GM21360 (cell line): ENCODE measurements around the gene SPTSSA.
"Not testable (repeated sequence)": the region's sequence is repeated elsewhere in the genome, so short reads cannot be mapped to it uniquely, and the experiment has no call there.

Experiments used
- ATAC-seq: cut with Tn5 transposase; IDR thresholded peaks from one replicate; pipeline ENCODE4 v1.9.1; 2021; ENCODE audit warnings: mild to moderate bottlenecking, moderate library complexity; ENCODE audit not compliant: unreplicated experiment

The SPTSSA gene, protein sequence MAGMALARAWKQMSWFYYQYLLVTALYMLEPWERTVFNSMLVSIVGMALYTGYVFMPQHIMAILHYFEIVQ

DNA sequence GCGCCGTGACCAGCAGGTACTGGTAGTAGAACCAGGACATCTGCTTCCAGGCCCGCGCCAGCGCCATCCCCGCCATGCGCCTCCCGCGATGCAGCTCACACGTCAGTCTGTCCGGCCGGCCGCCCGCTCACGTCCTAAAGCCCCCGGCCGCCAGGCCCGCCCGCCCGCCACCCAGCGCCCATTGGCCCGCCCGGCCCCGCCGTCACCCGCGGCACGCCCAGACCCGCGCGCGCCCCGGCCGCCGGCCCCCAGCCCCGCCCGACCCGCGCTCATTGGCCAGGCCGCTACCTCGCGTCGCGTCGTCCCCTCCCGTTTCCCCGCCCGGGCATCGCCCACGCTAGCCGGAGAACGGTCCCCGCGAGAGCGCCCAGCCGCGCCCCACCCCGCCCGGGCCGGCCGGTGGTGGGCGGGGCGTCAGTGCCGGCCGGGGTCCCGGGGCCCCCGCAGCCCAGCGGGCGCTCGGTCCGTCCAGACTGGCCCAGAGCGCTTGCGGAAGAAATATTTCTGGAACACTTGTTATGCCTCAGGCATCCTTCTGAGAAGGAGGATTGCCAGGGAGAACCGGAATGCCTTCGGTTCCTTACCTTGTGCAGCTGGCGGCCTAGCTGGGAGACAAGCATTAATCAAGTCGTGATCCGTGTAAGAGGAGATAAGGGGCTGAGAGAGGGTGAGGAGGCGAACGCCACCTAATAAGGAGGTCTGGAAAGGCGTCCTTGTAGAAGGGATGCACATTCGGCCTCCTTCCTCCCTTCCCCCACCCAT is at the start of gene SPTSSA:
Gene SPTSSA (minus strand): TSS at position 109 of the 762 bp plus-strand sequence. CDS start 33 bp downstream, at position 76.
- peak; percentile 88 for ATAC-seq

DNA sequence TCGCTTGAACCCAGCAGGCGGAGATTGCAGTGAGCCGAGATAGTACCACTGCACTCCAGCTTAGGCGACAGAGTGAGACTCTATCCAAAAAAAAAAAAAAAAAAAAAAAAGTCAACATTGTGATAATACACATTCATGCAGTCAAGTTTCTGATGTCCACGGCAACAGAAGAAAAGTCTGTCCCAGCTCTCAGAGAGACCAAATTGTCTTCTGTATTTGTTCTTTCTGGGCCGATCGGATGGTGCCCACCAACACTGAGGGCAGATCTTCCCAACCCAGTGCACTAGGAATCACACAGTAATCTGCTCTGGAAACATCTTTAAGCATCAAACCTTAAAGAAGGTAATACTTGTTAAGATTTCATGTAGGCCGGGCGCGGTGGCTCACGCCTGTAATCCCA is 45.8 kb upstream of the SPTSSA start:
- ATAC-seq, result no peak

DNA sequence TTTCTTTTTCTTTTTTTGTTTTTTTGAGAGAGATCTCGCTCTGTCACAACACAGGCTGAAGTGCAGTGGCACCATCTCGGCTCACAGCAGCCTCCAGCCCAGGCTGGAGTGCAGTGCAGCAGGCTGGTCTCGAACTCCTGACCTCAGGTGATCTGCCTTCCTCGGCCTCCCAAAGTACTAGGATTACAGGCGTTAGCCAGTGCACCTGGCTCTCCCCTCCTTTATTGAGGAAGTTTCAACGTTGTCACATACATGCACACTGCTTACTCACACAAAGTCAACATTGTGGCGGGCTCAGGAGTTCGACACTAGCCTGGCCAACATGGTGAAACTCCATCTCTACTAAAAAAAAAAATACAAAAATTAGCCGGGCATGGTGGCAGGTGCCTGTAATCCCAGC is 45.4 kb upstream of the SPTSSA start:
- no peak for ATAC-seq

DNA sequence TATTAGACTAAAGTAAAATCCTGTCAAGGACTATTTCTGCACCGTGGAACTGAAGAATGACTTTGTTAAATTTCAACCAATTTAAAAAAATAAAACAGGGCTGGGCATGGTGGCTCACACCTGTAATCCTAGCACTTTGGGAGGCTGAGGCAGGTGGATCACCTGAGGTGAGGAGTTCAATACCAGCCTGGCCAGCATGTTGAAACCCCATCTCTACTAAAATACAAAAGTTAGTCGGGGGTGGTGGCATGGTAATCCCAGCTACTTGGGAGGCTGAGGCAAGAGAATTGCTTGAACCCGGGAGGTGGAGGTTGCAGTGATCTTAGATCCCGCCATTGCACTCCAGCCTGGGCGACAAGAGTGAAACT is 43.1 kb upstream of the SPTSSA start:
- ATAC-seq, result not testable (repeated sequence)

DNA sequence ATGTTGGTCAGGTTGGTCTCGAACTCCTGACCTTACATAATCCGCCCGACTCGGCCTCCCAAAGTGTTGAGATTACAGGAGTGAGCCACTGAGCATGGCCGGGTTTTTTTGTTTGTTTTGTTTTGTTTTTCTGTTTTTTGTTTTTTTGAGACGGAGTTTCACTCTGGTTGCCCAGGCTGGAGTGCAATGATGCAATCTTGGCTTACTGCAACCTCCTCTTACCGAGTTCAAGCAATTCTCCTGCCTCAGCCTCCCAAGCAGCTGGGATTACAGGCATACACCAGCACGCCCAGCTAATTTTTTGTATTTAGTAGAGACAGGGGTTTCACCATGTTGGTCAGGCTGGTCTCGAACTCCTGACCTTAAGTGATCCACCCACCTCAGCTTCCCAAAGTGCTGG is 42.0 kb upstream of the SPTSSA start:
- ATAC-seq, result not testable (repeated sequence)

DNA sequence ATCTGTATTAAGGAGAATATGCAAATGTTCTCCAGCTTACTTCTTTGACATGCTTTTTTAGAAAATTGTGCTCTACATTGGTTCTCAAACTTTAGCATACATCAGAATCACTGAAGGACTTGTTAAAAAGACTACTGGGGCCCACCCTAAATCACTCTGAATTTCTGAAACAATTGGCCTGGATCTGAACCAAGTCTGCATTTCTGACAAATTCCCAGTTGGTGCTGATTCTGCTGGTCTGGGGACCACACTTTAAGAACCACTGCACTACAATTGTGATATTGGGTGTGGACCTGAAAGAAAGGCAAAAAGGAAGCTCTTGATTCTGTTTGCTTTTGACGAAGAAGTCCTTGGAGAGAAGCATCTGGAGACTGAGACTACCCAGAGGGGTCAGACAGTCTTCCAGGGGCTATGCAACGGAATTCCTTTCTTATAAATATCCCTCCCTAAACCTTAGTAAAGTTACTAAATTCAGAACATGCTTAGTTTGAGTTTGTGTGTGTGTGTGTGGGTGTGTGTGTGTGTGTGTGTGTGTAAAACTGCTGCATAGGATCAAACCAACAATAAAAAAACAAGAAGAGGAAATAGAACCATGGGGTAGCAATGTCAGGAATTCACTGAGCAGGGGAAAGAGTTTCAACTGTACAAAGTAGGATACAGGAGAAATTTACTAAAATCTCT is 40.6 kb upstream of the SPTSSA start:
- ATAC-seq, result no peak

DNA sequence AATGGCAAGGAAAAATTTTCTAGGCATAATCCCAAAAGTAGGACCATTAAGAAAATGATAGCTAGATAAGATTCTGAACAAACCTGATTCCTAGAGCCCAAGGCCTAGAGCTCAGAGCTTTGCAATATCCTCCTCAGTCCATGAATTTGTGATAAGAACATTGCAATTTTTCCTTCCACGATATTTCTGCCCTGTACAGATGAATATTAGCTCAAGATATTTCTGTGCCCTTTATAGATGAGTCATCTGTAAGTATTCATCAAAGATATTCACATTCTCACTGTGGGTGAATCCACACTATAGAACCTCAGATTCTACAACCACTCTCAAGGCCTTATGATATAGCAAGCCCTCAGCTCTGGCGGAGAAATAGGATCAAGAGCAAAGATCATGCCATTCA is 40.0 kb upstream of the SPTSSA start:
- no peak for ATAC-seq

DNA sequence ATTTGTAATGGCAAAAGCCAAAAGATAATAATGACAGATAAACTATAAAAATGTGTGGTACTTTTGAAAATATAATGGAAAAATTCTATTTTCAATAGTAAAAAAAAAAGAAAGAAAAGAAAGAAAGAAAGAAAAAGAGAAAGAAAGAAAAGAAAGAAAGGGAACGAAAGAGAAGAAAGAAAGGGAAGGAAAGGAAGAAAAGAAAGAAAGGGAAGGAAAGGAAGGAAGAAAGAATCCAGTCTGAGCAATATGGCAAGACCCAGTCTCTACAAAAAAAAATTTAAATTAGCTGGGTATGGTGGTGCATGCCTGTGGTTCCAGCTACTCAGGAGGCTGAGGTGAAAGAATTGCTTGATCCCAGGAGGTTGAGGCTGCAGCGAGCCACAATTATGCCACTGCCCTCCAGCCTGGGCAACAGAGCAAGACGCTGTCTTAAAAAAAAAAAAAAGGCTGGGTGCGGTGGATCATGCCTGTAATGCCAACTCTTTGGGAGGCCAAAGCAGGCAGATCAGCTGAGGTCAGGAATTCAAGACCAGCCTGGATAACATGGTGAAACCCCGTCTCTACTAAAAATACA is 39.1 kb upstream of the SPTSSA start:
- no peak for ATAC-seq

DNA sequence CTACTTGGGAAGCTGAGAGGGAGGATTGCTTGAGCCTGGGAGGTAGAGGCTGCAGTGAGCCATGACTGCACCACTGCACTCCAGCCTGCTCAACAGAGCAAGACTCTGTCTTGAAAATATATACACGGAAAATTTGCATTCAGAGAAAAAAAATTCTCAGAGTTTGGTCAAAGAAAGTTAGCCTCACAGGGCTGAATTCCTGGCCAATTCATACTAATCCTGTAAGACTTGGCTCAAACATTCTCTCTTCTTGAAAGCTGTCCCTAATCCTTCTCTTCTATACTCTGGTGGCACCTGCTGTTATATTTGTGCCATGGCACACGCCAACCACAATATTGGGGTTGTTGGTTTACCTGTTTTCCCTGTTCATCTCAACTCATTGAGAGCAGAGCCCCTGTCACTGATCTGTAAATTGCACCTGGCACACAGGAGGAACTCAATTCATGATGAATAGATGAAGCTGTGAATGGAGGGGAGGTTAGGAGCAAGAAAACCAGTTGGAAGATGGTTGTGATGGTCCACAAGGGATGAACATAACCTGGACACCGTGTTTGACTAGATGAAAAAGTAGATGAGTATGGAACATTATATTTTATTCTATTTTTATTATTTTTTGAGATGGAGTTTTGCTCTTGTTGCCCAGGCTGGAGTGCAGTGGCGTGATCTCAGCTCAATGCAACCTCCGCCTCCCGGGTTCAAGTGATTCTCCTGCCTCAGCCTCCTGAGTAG is 36.8 kb upstream of the SPTSSA start:
- ATAC-seq, result no peak

DNA sequence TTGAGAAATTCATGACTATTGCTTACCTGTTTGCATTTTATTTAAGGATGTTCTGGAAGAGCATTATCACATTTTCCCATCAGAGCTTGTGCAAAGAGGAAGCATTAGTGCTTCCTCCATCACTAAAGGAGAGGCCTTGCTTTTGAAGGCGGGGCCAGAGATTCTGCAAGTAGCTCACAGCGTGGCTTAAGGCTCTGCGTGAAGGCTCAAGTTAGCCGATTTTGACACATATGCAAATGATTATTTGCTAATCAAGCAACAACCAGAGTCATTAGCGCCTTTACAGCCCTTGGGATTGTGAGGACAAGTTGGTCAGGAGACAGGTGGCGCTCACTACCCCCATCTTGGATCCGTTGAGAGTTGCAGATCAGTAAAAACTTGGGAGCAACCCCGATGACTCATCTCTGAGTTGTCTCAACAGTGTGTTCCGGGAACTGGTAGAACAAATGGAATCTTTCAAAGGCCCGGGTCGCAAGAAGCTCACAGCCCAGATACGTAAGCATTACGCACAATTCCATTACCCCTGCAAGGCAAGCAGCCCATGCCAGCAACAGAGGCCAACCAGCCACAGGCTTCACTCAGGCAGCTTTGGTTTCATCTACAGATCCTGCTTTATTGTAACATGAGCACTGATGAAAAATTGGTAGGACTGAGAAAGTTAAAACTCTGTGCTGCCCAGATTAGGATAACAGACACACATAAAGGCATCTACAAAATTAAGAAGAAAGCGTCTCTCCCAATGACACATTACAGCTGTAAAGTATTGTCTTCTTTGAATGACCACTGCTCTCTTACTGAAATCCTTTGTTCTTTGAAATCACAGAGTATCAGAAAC is 34.9 kb upstream of the SPTSSA start:
- no peak for ATAC-seq

DNA sequence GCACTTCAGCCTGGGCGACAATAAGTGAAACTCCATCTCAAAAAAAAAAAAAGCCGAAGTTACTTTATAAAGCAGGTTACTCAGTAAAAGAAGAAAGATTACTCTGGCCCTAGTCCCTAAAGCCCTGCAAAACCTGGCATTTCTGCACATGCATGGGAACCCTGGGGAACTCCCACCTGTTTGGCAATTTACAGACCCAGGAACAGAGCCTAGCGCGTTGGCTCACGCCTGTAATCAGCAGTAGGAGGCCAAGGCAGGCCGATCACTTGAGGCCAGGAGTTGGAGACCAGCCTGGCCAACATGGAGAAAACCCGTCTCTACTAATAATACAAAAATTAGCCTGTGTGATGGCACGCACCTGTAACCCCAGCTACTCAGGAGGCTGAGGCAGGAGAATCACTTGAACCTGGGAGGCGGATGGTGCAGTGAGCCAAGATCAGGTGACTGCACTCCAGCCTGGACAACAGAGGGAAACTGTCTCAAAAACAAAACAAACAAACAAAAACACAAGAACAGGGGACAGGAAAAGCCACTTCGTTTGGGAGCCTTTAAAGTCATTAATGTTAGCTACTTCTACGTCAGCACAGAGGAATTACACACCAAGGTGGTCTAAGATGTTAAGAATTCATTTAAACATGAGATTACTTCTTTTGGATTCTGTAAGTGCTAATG is 34.1 kb upstream of the SPTSSA start:
- ATAC-seq, result no peak

DNA sequence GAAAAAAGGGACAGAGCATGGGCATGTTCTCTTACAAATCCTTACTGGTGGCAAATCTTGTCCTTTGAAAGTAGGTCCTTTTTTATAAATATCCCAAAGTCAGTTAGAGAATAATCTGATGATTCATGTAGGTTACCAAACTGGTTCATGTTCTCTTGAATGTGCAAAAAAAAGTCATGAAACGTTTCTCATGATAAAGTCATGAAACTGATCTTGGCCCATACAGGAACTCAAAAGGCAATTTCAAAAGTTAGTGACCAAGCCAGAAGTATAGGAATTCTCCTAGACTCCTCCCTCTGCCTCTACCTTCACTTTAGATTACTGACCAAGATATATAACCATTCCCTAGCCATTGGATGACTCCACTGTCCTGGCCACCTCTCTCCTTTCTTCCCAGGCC is 27.3 kb upstream of the SPTSSA start:
- ATAC-seq, result no peak

DNA sequence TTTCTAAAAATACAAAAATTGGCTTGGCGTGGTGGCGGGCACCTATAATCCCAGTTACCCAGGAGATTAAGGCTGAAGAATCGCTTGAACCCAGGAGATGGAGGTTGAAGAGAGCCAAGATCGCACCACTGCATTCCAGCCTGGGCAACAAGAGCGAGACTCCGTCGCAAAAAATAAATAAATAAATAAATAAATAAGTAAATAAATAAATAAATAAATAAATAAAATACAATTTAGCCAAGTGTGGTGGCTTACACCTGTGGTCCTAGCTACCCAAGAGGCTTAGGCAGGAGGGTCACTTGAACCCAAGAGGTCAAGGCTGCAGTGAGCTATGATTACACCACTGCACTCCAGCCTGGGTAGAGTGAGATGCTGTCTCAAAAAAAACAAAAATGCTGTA is 26.5 kb upstream of the SPTSSA start:
- ATAC-seq, result no peak

DNA sequence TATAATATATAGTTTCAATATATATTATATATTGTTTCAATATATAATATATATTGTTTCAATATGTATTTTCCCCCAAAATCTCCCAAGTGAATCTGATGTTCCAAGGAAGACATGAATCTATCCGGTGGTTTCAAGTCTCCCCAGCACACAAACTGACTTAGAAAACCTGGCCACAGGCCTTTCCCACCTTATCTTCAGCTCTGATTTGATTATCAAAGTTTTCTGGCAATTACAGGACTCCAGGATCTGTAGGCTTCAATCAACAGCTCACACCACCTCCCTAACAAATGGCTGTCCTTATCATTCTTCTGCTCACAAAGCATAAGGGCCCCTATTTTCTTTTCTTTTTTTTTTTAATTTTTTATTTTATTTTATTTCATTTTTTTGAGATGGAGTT is 22.7 kb upstream of the SPTSSA start:
- ATAC-seq, result no peak

DNA sequence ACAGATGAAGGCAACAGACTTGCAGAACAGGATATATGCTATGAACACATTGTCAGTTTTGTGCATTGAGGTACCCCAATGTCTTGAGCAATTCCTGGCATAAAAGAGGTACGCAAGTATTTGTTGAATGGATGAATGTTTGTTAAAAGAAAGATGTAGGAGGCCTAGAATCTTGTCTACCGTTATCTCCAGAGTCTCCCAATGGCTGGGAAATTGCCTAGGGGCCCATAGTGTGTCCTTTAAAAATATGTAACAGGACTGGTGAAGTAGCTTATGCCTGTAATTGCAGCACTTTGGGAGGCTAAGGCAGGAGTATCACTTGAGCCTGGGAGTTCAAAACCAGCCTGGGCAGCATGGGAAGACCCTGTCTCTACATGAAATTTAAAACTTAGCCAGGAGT is 20.4 kb upstream of the SPTSSA start:
- ATAC-seq, result no peak

DNA sequence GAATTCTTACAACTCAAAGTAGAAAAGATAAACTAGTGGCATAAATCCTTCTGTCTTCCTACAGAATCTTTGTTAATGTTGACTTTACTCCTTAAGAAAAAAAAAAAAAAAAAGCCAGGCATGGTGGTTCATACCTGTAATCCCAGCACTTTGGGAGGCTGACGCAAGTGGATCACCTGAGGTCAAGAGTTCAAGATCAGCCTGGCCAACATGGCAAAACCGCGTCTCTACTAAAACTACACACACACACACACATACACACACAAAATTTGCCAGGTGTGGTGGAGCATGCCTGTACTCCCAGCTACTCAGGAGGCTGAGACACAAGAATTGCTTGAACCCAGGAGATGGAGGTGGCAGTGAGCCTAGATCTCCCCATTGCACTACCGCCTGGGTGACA is 17.7 kb upstream of the SPTSSA start:
- no peak for ATAC-seq

DNA sequence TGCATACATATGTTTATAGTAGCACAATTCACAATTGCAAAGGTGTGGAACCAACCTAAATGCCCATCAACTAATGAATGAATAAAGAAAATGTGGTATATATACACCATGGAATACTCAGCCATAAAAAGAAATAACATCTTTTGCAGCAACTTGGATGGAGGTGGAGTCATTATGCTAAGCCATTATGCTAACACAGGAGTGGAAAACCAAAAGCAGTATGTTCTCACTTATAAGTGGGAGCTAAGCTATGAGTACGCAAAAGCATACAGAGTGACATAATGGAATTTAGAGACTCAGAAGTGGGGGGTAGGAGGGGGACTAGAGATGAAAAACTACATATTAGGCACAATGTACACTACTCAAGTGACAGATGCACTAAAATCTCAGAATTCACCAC is 16.2 kb upstream of the SPTSSA start:
- ATAC-seq, result no peak

DNA sequence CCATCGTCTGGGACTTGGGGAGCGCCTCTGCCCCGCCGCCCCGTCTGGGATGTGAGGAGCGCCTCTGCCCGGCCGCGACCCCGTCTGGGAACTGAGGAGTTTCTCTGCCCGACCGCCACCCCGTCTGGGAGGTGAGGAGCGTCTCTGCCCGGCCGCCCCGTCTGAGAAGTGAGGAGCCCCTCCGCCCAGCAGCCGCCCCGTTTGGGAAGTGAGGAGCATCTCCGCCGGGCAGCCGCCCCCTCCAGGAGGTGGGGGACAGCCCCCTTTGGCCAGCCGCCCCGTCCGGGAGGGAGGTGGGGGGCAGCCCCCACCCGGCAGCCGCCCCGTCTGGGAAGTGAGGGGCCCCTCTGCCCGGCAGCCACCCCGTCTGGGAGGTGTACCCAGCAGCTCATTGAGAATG is 14.0 kb upstream of the SPTSSA start:
- not testable (repeated sequence) for ATAC-seq

DNA sequence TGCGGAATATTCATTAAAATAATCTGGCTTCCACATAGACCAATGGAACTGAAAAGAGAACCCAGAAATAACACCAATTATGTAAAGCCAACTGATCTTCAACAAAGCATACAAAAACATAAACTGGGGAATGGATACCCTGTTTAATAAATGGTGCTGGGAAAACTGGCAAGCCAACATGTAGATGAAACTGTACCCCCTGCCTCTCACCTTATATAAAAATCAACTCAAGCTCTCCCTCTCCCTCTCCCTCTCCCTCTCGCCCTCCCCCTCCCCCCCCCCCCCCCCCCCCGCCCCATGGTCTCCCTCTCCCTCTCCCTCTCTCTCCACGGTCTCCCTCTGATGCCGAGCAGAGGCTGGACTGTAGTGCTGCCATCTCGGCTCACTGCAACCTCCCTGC is 13.1 kb upstream of the SPTSSA start:
- no peak for ATAC-seq

DNA sequence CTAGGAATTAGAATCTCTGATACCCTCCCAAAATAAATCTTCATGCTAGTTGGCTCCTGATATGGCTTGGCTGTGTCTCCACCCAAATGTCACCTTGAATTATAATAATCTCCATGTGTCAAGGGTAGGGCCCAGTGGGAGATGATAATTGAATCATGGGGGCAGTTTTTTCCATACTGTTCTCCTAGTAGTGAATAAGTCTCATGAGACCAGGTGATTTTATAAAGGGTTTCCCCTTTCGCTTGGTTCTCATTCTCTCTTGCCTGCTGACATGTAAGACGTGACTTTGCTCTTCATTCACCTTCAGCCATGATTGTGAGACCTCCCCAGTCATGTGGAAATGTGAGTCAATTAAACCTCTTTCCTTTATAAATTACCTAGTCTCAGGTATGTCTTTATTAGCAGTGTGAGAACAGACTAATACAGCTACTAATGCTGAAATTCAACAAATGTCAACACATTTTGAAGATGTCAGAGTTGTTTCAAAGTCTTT is 12.2 kb upstream of the SPTSSA start:
- no peak for ATAC-seq
